ENCODE results near the gene PI4K2A. TPM values are rescaled to one million over a fixed set of nuclear protein-coding genes. Genes with fewer than 3 reads are reported as not detected.

PI4K2A gene
- total and polyA plus RNA-seq, 2 of the 13 experiments (the other 11 are each of a cell fraction or from before 2014, with no cell fraction given), result 10.9 to 14.3 TPM

- TF ChIP-seq HNF1A (IDR thresholded peaks at IDR 0.05; ENCODE audit: low read depth) (no peak), HNF1A (CRISPR knock-in tag; IDR thresholded peaks at IDR 0.05; ENCODE audit: borderline replicate concordance) (0 out of 2 replicates have a peak, but pooled peaks have one; percentile 31), ATF3 (CRISPR knock-in tag; IDR thresholded peaks at IDR 0.05) (no peak), NCOA2 (CRISPR knock-in tag; IDR thresholded peaks at IDR 0.05) (no peak), ZNF883 (CRISPR knock-in tag; IDR thresholded peaks at IDR 0.05; ENCODE audit: not compliant biosample characterization) (no peak), BORCS8-MEF2B (CRISPR knock-in tag; IDR thresholded peaks at IDR 0.05) (peak; percentile 15; the same call in 1 of the 2 replicates), THAP11 (CRISPR knock-in tag; IDR thresholded peaks at IDR 0.05) (peak; percentile 72), ZFP41 (CRISPR knock-in tag; IDR thresholded peaks at IDR 0.05; ENCODE audit: borderline replicate concordance) (no peak), ZNF775 (CRISPR knock-in tag; IDR thresholded peaks at IDR 0.05; ENCODE audit: borderline replicate concordance) (no peak), ZBTB2 (CRISPR knock-in tag; IDR thresholded peaks at IDR 0.05; ENCODE audit: low read depth) (no peak), ZNF362 (CRISPR knock-in tag; IDR thresholded peaks at IDR 0.05; ENCODE audit: borderline replicate concordance) (no peak), ZNF639 (CRISPR knock-in tag; conservative IDR thresholded peaks at IDR 0.05) (no peak), ZNF263 (CRISPR knock-in tag; IDR thresholded peaks at IDR 0.05) (no peak), SMARCC2 (IDR thresholded peaks at IDR 0.05) (no peak), RBM22 (optimal IDR thresholded peaks at IDR 0.05; ENCODE audit: low read length) (no peak), ZNF563 (CRISPR knock-in tag; IDR thresholded peaks at IDR 0.05) (peak; percentile 69), ARNT (IDR thresholded peaks at IDR 0.05) (no peak), HOXA9 (CRISPR knock-in tag; IDR thresholded peaks at IDR 0.05; ENCODE audit: borderline replicate concordance) (no peak), ZNF282 (IDR thresholded peaks at IDR 0.05; ENCODE audit: partially characterized antibody) (no peak), MXD1 (CRISPR knock-in tag; IDR thresholded peaks at IDR 0.05) (no peak)
Measured at GRCh38 chr10:97640174-97640867, at the start of gene PI4K2A (continued).
